Measurements from ENCODE around the gene VDAC2.

VDAC2 gene

DNA sequence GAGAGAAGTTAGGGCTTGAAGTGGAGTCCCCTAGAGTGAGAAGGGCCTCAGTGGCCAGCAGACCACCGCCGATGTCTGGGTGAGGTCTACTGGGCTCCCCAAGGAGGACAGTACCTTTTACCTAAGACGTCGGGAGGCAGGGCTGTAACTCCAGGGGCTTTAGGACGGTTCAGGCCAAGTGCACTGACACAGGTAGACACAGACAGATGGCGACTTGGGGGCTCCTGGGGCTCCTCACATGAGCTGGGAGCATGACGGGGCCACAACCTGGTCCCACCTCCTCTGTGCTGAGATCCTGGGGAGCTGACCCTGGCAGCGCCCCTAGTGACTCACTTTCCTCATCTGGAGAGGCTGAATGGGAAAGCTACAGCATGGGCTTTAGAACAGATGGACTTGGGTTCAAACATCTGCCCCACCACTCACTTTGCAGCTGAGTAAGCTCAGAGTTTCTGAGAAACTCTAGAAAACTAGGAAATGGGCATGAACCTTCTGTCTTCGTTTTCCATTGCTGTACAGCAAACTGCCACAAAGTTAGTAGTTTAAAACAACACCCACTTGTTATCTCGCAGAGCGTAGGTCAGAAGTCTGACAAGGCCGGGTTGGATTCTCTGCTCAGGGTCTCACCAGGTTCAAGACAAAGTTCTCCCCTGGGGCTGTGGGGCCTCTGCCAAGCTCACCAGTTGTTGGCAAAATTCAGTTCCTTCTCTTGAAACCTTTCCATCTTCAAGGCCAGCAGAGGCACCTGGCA is 29.9 kb downstream of the VDAC2 start:
- Histone ChIP-seq H3K27ac (no peak overlapping the region), H3K27me3 (no peaks in the 10 kb centered on the region), H3K9me3 (no peaks in the 10 kb centered on the region), H3K4me3 (ENCODE audit: low read depth in 1 of 2, low read length in 1 of 2) (no peak overlapping the region), H3K36me3 (no peaks in the 10 kb centered on the region), H3K4me1 (ENCODE audit: control insufficient read depth in 1 of 2, insufficient read depth in 1 of 2, low read depth in 1 of 2, low read length in 1 of 2) (peaks cover under 1 to 8% of the 10 kb centered on the region in 2 experiments)
- TF ChIP-seq, protein P1, sequence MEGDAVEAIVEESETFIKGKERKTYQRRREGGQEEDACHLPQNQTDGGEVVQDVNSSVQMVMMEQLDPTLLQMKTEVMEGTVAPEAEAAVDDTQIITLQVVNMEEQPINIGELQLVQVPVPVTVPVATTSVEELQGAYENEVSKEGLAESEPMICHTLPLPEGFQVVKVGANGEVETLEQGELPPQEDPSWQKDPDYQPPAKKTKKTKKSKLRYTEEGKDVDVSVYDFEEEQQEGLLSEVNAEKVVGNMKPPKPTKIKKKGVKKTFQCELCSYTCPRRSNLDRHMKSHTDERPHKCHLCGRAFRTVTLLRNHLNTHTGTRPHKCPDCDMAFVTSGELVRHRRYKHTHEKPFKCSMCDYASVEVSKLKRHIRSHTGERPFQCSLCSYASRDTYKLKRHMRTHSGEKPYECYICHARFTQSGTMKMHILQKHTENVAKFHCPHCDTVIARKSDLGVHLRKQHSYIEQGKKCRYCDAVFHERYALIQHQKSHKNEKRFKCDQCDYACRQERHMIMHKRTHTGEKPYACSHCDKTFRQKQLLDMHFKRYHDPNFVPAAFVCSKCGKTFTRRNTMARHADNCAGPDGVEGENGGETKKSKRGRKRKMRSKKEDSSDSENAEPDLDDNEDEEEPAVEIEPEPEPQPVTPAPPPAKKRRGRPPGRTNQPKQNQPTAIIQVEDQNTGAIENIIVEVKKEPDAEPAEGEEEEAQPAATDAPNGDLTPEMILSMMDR (IDR thresholded peaks at IDR 0.05): no peak

DNA sequence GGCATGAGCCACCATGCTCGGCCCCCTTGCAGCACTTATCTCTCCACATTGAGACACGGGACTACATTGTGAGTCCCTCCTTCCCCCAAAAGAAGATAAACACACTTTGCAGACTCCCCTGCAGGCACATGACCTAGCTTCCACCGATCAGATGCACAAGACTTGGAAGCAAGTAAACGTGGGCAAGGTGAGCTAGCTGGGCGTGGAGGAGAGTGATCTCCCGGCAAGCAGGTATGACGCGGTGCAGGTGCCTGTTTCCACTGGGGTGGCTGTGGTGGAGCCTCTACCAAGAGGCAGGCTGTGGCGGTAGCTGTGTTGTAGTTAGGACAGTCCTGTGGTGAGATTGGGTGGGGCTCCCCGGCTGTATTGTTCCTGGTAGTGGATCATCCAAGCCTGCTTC is 32.8 kb downstream of the VDAC2 start:
- Histone ChIP-seq H3K27me3 (no peaks in the 10 kb centered on the region), H3K36me3 (no peaks in the 10 kb centered on the region), H3K9me3 (no peaks in the 10 kb centered on the region), H3K4me1 (ENCODE audit: control insufficient read depth in 1 of 2, insufficient read depth in 1 of 2, low read depth in 1 of 2, low read length in 1 of 2) (no peaks in the 10 kb centered on the region), H3K27ac (no peak overlapping the region), H3K4me3 (ENCODE audit: low read depth in 1 of 2, low read length in 1 of 2) (no peak overlapping the region)
- TF ChIP-seq, protein P1 (IDR thresholded peaks at IDR 0.05): no peak

DNA sequence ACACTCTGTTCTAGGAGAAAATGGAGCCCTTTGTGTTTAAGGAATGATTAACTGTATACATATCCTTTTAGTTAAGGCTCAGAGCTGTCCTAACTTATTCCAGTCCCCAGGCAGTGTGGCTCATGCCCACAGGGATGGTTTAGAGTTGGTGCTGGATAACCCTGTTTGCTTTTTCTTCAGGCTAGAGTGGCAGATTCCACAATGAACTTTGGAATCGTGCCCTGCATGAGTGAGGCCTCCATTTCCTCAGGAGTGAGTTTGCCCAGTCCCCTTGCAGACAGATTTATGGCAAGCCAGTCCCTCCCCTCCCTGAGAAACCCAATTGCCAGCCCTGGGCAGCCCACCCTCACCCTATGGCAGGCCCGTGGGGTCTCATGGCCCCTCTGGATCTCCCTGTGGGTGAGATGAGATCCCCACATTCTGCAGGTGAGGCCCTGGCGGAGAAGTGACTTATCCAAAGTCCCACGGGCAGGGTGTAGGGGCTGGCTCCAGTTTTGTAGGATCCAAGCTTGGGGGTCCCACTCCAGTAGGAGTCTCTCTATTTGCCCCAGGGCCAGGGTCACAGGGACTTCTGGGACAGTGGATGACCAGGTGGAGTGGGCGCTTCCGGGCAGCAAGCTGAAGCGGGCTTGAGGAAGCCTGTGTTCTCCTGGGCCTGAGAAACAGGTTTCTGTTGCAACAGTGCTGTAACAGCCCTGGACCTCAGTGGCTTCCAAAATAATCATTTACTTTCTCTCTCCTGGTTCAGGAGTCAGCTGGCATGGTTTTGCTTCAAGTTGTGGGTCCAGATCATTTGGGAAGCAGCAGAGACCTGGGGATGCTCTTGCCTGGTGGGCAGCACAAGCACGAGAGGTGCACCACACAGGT is 34.1 kb downstream of the VDAC2 start:
- Histone ChIP-seq H3K4me1 (ENCODE audit: control insufficient read depth in 1 of 2, insufficient read depth in 1 of 2, low read depth in 1 of 2, low read length in 1 of 2) (no peaks in the 10 kb centered on the region), H3K36me3 (no peaks in the 10 kb centered on the region), H3K27me3 (no peaks in the 10 kb centered on the region), H3K27ac (no peak overlapping the region), H3K4me3 (ENCODE audit: low read depth in 1 of 2, low read length in 1 of 2) (no peak overlapping the region), H3K9me3 (no peaks in the 10 kb centered on the region)
- TF ChIP-seq, protein P1 (IDR thresholded peaks at IDR 0.05): no peak

DNA sequence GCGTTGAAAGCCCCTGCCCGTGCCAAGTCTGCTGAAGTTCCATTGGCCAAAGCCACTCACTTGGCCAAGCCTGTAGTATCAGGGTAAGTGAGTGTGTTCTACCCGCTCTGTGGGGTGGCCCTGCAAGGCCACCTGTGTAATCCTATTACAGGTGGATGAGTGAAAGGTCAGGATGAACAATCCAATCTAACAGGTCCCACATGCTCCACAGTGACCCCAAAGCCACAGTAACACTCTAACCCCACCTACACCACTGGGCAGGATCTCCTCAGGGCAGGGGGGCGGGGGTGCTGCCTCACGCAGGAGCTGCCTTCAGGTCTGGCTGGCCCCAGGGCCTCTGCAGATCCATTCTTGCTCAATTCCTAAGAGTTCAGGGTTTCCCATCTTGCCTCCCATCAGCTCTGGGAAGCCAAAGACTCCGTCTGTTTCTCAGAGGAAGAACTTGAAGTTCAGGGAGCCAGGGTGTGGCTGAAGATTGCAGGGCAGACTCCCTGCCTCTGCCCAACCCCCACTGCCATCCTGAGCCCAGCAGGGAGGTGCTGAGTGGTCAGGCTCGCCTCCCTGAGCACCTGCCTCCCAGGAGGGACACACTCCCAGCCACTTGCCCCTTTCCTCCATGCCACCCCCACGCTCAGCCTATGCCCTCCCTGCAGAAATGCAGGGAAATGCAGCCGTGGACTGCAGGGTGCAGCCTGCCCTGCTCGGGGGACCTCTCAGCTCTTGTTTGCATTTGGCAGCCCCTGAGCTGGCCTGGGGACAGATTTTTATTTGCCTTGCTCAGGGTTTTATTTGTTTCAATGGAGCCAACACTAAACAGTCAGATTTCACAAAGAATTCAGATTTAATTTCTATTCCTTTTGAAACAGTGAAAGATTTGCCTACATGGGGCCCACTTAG is 35.0 kb downstream of the VDAC2 start:
- Histone ChIP-seq H3K9me3 (no peaks in the 10 kb centered on the region), H3K4me3 (ENCODE audit: low read depth in 1 of 2, low read length in 1 of 2) (no peak overlapping the region), H3K27me3 (no peaks in the 10 kb centered on the region), H3K27ac (no peak overlapping the region), H3K4me1 (ENCODE audit: control insufficient read depth in 1 of 2, insufficient read depth in 1 of 2, low read depth in 1 of 2, low read length in 1 of 2) (no peaks in the 10 kb centered on the region), H3K36me3 (no peaks in the 10 kb centered on the region)
- TF ChIP-seq, protein P1 (IDR thresholded peaks at IDR 0.05): no peak

DNA sequence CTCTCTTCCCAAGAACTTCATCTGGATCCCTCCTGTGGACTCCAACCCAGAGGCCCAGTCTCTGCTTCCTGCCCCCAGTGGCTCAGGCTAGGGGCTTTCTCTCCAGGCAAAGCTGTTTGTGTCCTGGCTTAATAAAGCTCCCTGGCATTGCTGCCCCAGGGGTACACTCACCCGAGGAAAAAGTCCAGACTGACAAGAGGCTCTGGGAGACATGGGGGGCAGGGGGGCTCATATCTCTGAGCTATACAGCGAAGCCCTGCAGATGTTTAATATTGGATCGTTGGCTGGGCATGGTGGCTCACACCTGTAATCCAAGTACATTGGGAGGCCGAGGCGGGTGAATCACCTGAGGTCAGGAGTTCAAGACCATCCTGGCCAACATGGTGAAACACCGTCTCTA is 35.9 kb downstream of the VDAC2 start:
- H3K27me3 ChIP-seq: no peaks in the 10 kb centered on the region
- TF ChIP-seq, protein P1 (IDR thresholded peaks at IDR 0.05): no peak
- H3K4me3 ChIP-seq (ENCODE audit: low read depth in 1 of 2, low read length in 1 of 2): no peak overlapping the region
- H3K27ac ChIP-seq: no peak overlapping the region
- H3K36me3 ChIP-seq: no peaks in the 10 kb centered on the region
- H3K4me1 ChIP-seq (ENCODE audit: control insufficient read depth in 1 of 2, insufficient read depth in 1 of 2, low read depth in 1 of 2, low read length in 1 of 2): no peaks in the 10 kb centered on the region
- no peaks in the 10 kb centered on the region for H3K9me3 ChIP-seq
